Urinary bladder (tissue), 4 donors: ENCODE data around the gene CERS5. TPM values are rescaled to one million over a fixed set of nuclear protein-coding genes. Genes with fewer than 3 reads are reported as not detected.

Source experiments
- DNase-seq: peaks from one replicate; pipeline ENCODE4 v3.0.0-alpha.2; 2015; ENCODE audit errors: extremely low spot score
- H3K27ac ChIP-seq: one replicate; pipeline ENCODE4 v1.5.1; 2013; ENCODE audit warnings: low read depth, mild to moderate bottlenecking, moderate library complexity
- H3K36me3 ChIP-seq: one replicate; pipeline ENCODE4 v1.6.1; 2013; ENCODE audit warnings: mild to moderate bottlenecking, moderate library complexity; ENCODE audit not compliant: insufficient read depth
- H3K4me1 ChIP-seq: one replicate; pipeline ENCODE4 v1.6.1; 2013; ENCODE audit warnings: mild to moderate bottlenecking, moderate library complexity; ENCODE audit not compliant: insufficient read depth
- H3K4me3 ChIP-seq: one replicate; pipeline ENCODE4 v1.5.1; 2013; ENCODE audit warnings: low read depth, low read length
- WGBS: extraction: QIAGEN DNeasy Blood & Tissue Kit; methylation state at CpG from one replicate; pipeline ENCODE4 v1.1.7; 2013; 5-methylcytosine and 5-hydroxymethylcytosine counted together
- polyA plus RNA-seq: library from polyadenylated mRNA; stranded (reverse); fragments of 200-250 nt; gene quantifications from one replicate; pipeline ENCODE4 v1.2.3, GENCODE V29; 2013
- total RNA-seq: library from RNA; depleted of rRNA; stranded (reverse); fragments of >200 nt; gene quantifications from one replicate; pipeline ENCODE4 v1.2.3, GENCODE V29; 2014
- donor health status: healthy with polysubstance abuse.
- donor health status: healthy.

The CERS5 gene
- total and polyA plus RNA-seq, 2 donors, result 44.7 to 51.0 TPM

DNA sequence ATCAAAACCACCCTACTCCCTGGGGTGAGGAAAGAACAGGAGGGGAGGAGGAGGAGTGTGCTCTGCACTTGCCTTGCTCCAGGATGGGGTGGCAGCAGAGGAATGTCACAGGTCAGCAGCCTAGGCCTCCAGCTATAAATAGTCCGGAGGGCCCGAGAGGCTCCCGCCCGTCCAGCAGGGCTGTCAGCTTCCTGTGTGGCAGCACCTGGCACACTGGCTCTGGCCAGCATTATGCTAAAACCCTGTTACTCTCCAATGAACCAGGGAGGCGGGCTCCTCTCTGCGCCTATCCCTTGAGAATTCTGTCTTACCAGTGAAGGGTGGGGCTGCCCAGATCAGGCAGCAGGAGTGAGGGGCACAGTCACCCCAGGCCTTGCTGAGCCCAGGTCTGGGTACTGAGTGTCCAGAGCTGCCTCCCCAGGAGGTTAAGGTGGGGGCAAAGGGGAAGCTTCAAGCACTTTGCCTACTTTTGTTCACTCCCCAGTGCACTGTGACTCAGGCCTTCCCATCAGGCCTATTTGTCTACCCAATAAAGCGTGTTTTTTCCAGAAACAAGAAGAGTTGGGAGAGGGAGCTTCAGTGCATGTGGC lies 56.3 kb downstream of the CERS5 start:
- WGBS, result 42% methylated on average over 7 of the region's 7 CpGs
- DNase-seq, result no peak

GRCh38 chr12:50110127-50110761 lies 56.9 kb downstream of the CERS5 start:
- no peaks in the 10 kb centered on the region for H3K36me3 ChIP-seq
- 68% methylated on average over 8 of the region's 8 CpGs for WGBS
- DNase-seq, result no peak
- H3K4me3 ChIP-seq, result no peak overlapping the region
- H3K4me1 ChIP-seq, result no peaks in the 10 kb centered on the region
- H3K27ac ChIP-seq, result no peak overlapping the region

More for the DNA sequence above, 56.3 kb downstream of the CERS5 start:
- H3K4me1 ChIP-seq, result no peaks in the 10 kb centered on the region
- no peaks in the 10 kb centered on the region for H3K36me3 ChIP-seq
- H3K4me3 ChIP-seq, result no peak overlapping the region
- no peak overlapping the region for H3K27ac ChIP-seq

GRCh38 chr12:50109319-50109718 lies 57.9 kb downstream of the CERS5 start:
- no peaks in the 10 kb centered on the region for H3K4me1 ChIP-seq

GRCh38 chr12:50107416-50108268 lies 59.5 kb downstream of the CERS5 start:
- Histone ChIP-seq H3K4me1 (no peaks in the 10 kb centered on the region), H3K4me3 (no peak overlapping the region), H3K36me3 (no peaks in the 10 kb centered on the region), H3K27ac (no peak overlapping the region)
- 95% methylated on average over 17 of the region's 17 CpGs for WGBS
- DNase-seq, result no peak

More at GRCh38 chr12:50109319-50109718, 57.9 kb downstream of the CERS5 start:
- Histone ChIP-seq H3K4me3 (no peak overlapping the region), H3K27ac (no peak overlapping the region), H3K36me3 (no peaks in the 10 kb centered on the region)
- no peak for DNase-seq
- WGBS, result 93% methylated on average over 3 of the region's 3 CpGs

DNA sequence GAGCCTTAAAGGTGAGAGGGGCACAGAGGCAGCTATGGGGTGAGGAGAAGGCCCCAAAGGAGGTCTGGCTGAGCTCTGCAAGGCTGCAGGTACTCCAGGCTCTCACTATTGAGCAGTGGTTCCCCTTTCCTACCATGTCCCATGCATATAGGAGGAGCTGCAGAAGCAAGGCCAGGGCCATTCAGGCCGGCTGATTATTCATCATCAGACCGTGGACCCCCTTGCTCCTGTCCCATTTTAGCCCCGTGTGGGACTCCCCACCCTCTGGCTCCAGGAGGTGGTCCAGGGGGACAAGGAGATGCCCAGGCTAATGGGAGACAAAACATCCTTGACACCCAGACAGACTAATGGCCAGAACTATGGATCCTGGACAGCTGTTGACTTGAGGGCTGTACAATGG lies 60.3 kb downstream of the CERS5 start:
- Histone ChIP-seq H3K4me1 (no peaks in the 10 kb centered on the region), H3K27ac (no peak overlapping the region), H3K4me3 (no peak overlapping the region), H3K36me3 (no peaks in the 10 kb centered on the region)
- WGBS, result 82% methylated on average over 3 of the region's 3 CpGs
- DNase-seq, result no peak

GRCh38 chr12:50105913-50106450 lies 61.2 kb downstream of the CERS5 start:
- Histone ChIP-seq H3K27ac (no peak overlapping the region), H3K36me3 (no peaks in the 10 kb centered on the region), H3K4me3 (no peak overlapping the region), H3K4me1 (no peaks in the 10 kb centered on the region)
- DNase-seq, result no peak
- WGBS, result 95% methylated on average over 12 of the region's 12 CpGs

DNA sequence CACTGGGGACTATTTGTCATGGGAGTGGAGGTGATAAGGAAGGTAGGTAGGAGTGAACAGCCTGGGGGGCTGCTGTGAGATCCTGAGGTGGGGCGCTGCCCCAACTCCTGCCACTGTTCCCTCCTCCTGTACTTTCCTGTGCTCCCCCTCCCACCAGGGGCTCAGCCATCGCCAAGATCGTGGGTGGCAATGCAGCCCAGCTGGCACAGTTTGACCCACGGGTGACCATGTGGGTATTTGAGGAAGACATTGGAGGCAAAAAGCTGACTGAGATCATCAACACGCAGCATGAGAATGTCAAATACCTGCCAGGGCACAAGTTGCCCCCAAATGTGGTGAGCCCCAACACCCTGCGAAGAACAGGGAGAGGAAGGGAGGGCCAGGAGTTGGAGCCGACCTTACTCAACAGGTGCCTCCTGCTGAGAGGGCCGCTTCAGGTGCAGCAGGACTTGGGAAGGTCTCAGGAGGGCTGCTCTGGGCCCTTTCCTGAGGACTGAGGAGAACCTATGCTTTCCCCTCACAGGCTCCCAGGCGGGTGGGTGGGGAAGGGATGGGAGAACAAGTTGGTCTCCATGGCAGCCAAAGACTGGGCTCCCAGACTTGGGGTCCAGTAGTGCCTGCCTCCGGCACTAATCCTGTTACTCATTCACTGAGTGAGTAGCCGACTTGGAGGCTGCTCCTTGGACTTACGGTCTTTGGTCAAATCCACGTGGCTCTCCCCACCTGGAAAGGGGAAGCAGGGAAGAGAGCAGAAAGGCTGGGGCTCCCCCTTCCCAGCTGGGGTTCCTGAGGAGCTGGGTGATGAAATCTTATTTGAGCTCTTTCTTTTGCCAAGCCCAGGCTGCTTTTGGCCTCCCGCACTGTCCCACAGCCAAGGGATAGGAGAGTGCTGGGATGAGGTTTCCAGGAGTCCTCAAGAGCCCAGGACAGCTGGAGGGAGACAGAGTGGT lies 62.5 kb downstream of the CERS5 start:
- H3K4me3 ChIP-seq, result no peak overlapping the region
- no peaks in the 10 kb centered on the region for H3K4me1 ChIP-seq
- 75% methylated on average over 14 of the region's 14 CpGs for WGBS
- no peak for DNase-seq
- no peak overlapping the region for H3K27ac ChIP-seq
- no peaks in the 10 kb centered on the region for H3K36me3 ChIP-seq

- WGBS, result 26% methylated on average over 13 of the region's 13 CpGs
- Histone ChIP-seq H3K27ac (no peak within 1 kb of the TSS), H3K4me3 (no peak within 1 kb of the TSS)
Observed at GRCh38 chr12:50103767-50104321, 63.3 kb downstream of the CERS5 start, which contains the start of gene GPD1. Gene GPD1 (plus strand): TSS chr12:50104008. CDS start chr12:50104051, 43 bp downstream.

DNA sequence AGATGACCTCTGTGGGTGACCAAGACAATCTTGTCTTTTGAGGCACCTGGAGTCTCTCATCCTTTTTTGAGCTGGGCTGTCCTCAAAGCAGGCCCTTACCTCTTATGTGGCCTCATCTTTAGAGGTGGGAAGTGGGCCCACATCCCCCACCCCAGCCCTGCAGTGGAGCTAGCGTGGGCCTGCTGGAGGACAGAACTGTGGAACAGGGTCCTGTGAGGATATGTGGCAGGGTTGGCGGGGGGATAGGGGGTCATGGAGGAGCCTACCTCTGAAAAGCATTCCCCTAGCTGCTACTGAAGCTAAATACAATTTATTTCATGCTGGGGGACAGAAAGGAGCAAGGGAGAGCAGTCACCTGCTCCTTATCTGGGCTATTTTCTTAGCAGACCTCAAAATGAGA lies 63.8 kb downstream of the CERS5 start:
- Histone ChIP-seq H3K4me3 (no peak overlapping the region), H3K27ac (no peak overlapping the region), H3K36me3 (no peaks in the 10 kb centered on the region), H3K4me1 (no peaks in the 10 kb centered on the region)
- DNase-seq, result no peak
- 92% methylated on average over 2 of the region's 2 CpGs for WGBS

More at GRCh38 chr12:50103767-50104321, 63.3 kb downstream of the CERS5 start, which contains the start of gene GPD1:
- DNase-seq, result no peak
- H3K36me3 ChIP-seq, result no peaks in the 10 kb centered on the region
- H3K4me1 ChIP-seq, result no peaks in the 10 kb centered on the region

- H3K36me3 ChIP-seq, result peaks cover 2% of the 10 kb centered on the region
- no peak for DNase-seq
- H3K4me1 ChIP-seq, result no peaks in the 10 kb centered on the region
- 83% methylated on average over 8 of the region's 8 CpGs for WGBS
- H3K27ac ChIP-seq, result no peak overlapping the region
- no peak overlapping the region for H3K4me3 ChIP-seq
Observed at GRCh38 chr12:50102646-50103309, 64.4 kb downstream of the CERS5 start.

DNA sequence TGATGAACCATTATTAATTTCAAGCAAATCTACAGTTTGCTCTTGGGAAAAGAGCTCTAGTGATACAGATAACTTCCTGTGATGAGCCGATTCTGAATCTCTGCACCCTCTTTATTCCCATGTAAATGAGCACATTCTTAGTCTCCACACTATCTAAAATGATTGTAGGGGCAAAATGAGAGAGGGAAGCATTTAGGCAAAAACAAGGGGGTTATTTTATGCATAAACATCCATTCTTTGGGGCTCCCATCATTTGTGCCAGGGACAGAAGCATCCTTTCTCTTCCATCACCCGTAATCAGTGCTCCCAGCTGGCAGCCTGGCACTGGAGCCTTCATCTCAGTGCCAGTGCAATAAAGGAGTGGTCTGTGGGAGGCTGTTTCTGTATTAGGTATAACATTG lies 65.0 kb downstream of the CERS5 start:
- Histone ChIP-seq H3K4me1 (no peaks in the 10 kb centered on the region), H3K4me3 (no peak overlapping the region), H3K27ac (no peak overlapping the region), H3K36me3 (peaks cover 2% of the 10 kb centered on the region)
- no peak for DNase-seq
- WGBS, result 87% methylated on average over 2 of the region's 2 CpGs

DNA sequence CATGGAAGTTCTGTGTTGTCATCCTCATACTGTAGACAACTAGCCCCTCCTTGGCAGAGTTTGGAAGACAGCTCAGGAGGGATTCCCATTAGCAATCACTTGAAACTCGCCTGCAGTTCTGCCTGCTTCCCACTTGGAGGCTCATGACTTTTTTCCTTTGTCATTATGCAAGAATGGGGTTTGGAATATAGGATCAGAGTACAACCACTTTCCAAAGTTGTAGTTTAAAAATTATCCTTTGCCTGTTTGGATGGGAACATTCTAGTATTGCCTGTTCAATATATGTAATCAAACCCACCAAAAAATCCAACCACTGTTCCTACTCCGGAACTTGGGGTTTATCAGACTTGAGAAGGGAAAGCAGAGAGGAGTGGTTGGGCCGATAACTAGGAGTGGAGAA lies 65.5 kb downstream of the CERS5 start:
- H3K36me3 ChIP-seq, result peaks cover 2% of the 10 kb centered on the region
- WGBS, result 79% methylated on average over 3 of the region's 3 CpGs
- no peak overlapping the region for H3K4me3 ChIP-seq
- no peak for DNase-seq
- H3K27ac ChIP-seq, result no peak overlapping the region
- no peaks in the 10 kb centered on the region for H3K4me1 ChIP-seq
